ENCODE data around the gene CCDC170. TPM values are rescaled to one million over a fixed set of nuclear protein-coding genes. Genes with fewer than 3 reads are reported as not detected.

CCDC170 gene
- polyA plus RNA-seq, 1 of the 3 experiments (the other 2 are of a cell fraction), result not detected

DNA sequence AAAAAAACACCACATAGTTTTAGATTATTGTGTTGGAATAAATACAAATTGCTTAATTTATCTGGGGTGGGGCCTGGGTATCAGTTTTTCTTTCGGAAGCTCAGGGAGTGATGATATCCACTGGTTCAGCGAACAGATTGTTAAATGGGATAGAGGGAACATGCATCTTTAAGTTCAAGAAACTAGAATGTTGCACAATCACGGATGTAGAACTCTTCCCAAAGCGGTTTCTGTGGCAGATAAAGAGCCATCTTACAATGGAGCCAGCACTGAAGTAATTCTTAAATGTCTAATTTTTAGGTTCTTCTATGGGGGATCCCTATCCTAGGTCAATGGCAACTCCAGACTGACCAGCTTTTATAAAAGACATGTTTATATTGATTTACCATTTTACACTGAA lies 32.1 kb upstream of the CCDC170 start:
- CTCF ChIA-PET, result no interaction called here
- 98% methylated on average over 4 of the region's 4 CpGs for WGBS (ENCODE audit: low lambda C conversion rate)

DNA sequence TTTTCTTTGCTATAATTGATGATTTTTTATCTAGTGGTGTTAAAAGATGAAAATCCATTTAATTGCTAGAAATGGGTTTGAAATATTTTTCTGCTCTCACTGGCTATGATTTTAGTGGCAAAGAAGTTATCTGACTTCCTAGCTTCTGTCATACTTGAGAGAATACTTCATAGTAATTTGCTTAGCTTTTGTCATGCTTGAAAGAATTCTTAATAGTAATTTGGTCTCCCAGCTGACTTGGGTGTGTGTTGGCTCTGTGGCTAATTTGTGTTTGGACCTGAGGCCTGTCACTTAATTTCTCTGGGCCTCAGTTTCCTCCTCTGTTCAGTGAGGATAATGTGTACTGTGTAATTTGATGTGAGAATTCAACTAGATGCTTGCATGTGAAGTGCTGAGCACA lies 29.1 kb upstream of the CCDC170 start:
- Histone ChIP-seq H3K9me3 (no peaks in the 10 kb centered on the region), H2AFZ (ENCODE audit: low read depth) (no peak overlapping the region), H3K4me1 (ENCODE audit: control insufficient read depth in 1 of 2, insufficient read depth in 2 of 2, low read depth in 1 of 2, low read length in 1 of 2) (no peaks in the 10 kb centered on the region), H4K20me1 (ENCODE audit: insufficient read depth) (no peaks in the 10 kb centered on the region), H3K27me3 (ENCODE audit: insufficient read depth) (no peaks in the 10 kb centered on the region), H3K4me3 (ENCODE audit: low read depth in 2 of 2, low read length in 1 of 2) (no peak overlapping the region), H3K9me2 (no peaks in the 10 kb centered on the region), H3K36me3 (replicated peaks in 1 of 2; ENCODE audit: control insufficient read depth in 1 of 2, insufficient read depth in 2 of 2, low read length in 1 of 2) (peaks cover 15 to 22% of the 10 kb centered on the region in 2 experiments), H3K9ac (no peak overlapping the region), H3F3A (replicated peaks; ENCODE audit: insufficient read depth) (no peaks in the 10 kb centered on the region), H3K4me2 (no peak overlapping the region), H3K79me2 (ENCODE audit: insufficient read depth) (peaks cover 5% of the 10 kb centered on the region; the same call in 1 of the 2 replicates), H3K27ac (ENCODE audit: low read depth in 2 of 2, low read length in 1 of 2) (no peak overlapping the region)
- ChIA-PET POLR2A (no interaction called here), CTCF (interaction anchor here (0.8 kb wide), 1 partner anchor 12 kb away, joined by 3 read pairs; no protein-coding TSS in a partner anchor)
- TF ChIP-seq RCOR1 (IDR thresholded peaks at IDR 0.05; ENCODE audit: low read length), result no peak
- TF ChIP-seq EZH2phosphoT487 (IDR thresholded peaks at IDR 0.05; ENCODE audit: borderline replicate concordance, low read depth), result no peak
- TF ChIP-seq SIN3A (IDR thresholded peaks at IDR 0.05; ENCODE audit: borderline replicate concordance, low read depth, low read length), result no peak
- TF ChIP-seq SMC3 (IDR thresholded peaks at IDR 0.05; ENCODE audit: low read depth, low read length), result no peak
- TF ChIP-seq YY1 (IDR thresholded peaks at IDR 0.05; ENCODE audit: low read depth), result no peak
- DNase-seq, result no peak

More for the DNA sequence above, 32.1 kb upstream of the CCDC170 start:
- H2AFZ ChIP-seq (ENCODE audit: low read depth), result no peak overlapping the region
- H3K27ac ChIP-seq (ENCODE audit: low read depth in 2 of 2, low read length in 1 of 2), result no peak overlapping the region
- H3K36me3 ChIP-seq (replicated peaks in 1 of 2; ENCODE audit: control insufficient read depth in 1 of 2, insufficient read depth in 2 of 2, low read length in 1 of 2), result peaks cover 12 to 23% of the 10 kb centered on the region in 2 experiments
- H3K4me1 ChIP-seq (ENCODE audit: control insufficient read depth in 1 of 2, insufficient read depth in 2 of 2, low read depth in 1 of 2, low read length in 1 of 2), result no peaks in the 10 kb centered on the region
- no peaks in the 10 kb centered on the region for H3K27me3 ChIP-seq (ENCODE audit: insufficient read depth)
- POLR2A ChIA-PET, result no interaction called here
- no peak for DNase-seq
- no peak overlapping the region for H3K4me2 ChIP-seq
- TF ChIP-seq CHD2 (IDR thresholded peaks at IDR 0.05; ENCODE audit: low read length, partially characterized antibody) (no peak), YY1 (IDR thresholded peaks at IDR 0.05; ENCODE audit: low read depth) (no peak), EZH2phosphoT487 (IDR thresholded peaks at IDR 0.05; ENCODE audit: borderline replicate concordance, low read depth) (no peak), FOSL2 (IDR thresholded peaks at IDR 0.05; ENCODE audit: borderline replicate concordance, low read depth) (no peak), NFIC (IDR thresholded peaks at IDR 0.05; ENCODE audit: borderline replicate concordance) (no peak), SIN3A (IDR thresholded peaks at IDR 0.05; ENCODE audit: borderline replicate concordance, low read depth, low read length) (no peak), FOXM1 (IDR thresholded peaks at IDR 0.05; ENCODE audit: low read depth) (no peak), MXI1 (IDR thresholded peaks at IDR 0.05; ENCODE audit: low read depth, low read length) (no peak), GABPA (IDR thresholded peaks at IDR 0.05; ENCODE audit: low read depth) (no peak), EP300 (IDR thresholded peaks at IDR 0.05; ENCODE audit: borderline replicate concordance in 1 of 2, low read depth in 1 of 2, low read length in 1 of 2) (no peak), ELF1 (IDR thresholded peaks at IDR 0.05) (no peak), GATA2 (CRISPR knock-in tag; IDR thresholded peaks at IDR 0.05) (no peak)
- TF ChIP-seq, protein P1, sequence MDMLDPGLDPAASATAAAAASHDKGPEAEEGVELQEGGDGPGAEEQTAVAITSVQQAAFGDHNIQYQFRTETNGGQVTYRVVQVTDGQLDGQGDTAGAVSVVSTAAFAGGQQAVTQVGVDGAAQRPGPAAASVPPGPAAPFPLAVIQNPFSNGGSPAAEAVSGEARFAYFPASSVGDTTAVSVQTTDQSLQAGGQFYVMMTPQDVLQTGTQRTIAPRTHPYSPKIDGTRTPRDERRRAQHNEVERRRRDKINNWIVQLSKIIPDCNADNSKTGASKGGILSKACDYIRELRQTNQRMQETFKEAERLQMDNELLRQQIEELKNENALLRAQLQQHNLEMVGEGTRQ (IDR thresholded peaks at IDR 0.05; ENCODE audit: borderline replicate concordance, low read depth, low read length), result no peak
- TF ChIP-seq, protein P2, sequence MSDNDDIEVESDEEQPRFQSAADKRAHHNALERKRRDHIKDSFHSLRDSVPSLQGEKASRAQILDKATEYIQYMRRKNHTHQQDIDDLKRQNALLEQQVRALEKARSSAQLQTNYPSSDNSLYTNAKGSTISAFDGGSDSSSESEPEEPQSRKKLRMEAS (IDR thresholded peaks at IDR 0.05; ENCODE audit: low read depth), result no peak
- TF ChIP-seq, protein P3, sequence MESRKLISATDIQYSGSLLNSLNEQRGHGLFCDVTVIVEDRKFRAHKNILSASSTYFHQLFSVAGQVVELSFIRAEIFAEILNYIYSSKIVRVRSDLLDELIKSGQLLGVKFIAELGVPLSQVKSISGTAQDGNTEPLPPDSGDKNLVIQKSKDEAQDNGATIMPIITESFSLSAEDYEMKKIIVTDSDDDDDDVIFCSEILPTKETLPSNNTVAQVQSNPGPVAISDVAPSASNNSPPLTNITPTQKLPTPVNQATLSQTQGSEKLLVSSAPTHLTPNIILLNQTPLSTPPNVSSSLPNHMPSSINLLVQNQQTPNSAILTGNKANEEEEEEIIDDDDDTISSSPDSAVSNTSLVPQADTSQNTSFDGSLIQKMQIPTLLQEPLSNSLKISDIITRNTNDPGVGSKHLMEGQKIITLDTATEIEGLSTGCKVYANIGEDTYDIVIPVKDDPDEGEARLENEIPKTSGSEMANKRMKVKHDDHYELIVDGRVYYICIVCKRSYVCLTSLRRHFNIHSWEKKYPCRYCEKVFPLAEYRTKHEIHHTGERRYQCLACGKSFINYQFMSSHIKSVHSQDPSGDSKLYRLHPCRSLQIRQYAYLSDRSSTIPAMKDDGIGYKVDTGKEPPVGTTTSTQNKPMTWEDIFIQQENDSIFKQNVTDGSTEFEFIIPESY (IDR thresholded peaks at IDR 0.05; ENCODE audit: borderline replicate concordance, low read depth), result no peak
- peaks cover 5% of the 10 kb centered on the region; the same call in 1 of the 2 replicates for H3K79me2 ChIP-seq (ENCODE audit: insufficient read depth)
- H3K9me3 ChIP-seq, result no peaks in the 10 kb centered on the region
- no peaks in the 10 kb centered on the region for H4K20me1 ChIP-seq (ENCODE audit: insufficient read depth)
- H3K4me3 ChIP-seq (ENCODE audit: low read depth in 2 of 2, low read length in 1 of 2), result no peak overlapping the region
- no peak overlapping the region for H3K9ac ChIP-seq
- H3K9me2 ChIP-seq, result no peaks in the 10 kb centered on the region
- H3F3A ChIP-seq (replicated peaks; ENCODE audit: insufficient read depth), result no peaks in the 10 kb centered on the region
